ENCODE results near the gene RABL6. TPM values are rescaled to one million over a fixed set of nuclear protein-coding genes. Genes with fewer than 3 reads are reported as not detected.
"Not testable (repeated sequence)": the region's sequence is repeated elsewhere in the genome, so short reads cannot be mapped to it uniquely, and the experiment has no call there.

RABL6 gene
- polyA plus RNA-seq, 3 donors from 2014 or later, result 5.4 to 24.6 (median 11.0) TPM

DNA sequence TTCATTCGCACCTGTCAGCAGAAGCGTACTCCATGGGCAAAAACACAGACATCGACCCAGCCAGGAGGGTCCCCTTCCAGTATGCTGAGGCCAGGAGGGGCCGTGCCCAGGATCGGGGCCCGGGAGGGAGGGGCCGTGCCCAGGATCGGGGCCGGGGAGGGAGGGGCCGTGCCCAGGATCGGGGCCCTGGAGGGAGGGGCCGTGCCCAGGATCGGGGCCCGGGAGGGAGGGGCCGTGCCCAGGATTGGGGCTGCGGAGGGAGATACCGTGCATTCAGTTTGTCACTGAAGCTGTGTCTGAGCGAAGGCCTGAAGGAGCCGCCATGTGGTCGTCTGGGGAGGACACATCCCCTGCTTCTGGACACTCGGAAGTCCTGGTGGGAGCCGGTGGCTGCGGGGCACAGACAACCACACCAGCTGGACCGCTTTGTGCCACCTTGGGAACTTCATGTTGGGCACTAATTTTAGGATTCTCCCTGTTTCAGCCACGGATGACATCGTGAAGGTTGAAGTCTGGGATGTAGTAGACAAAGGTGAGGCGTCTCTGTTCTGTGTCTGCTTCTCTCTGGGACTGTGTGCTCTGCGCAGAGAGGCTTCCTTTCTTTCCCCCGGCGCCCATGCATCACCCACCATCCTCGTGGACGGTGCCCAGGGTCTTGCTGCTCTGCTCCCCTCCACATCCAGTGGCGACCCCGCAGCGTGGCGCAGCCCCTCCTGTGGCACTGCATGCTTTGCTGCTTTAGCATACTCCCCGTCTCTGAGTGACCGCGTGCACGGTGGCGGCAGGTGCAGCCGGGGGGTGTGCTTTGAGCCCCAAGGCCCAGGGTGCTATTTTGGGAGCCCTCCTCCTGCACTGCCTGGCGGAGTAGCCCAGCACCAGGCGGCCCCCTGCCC lies 17.8 kb downstream of the RABL6 start:
- DNase-seq, result no peak
- Mint-ChIP-seq H3K36me3 (peaks cover 0 to 4% (median 0%) of the 10 kb centered on the region in 3 donors), H3K4me1 (peaks cover 8 to 9% of the 10 kb centered on the region in 2 donors), H3K4me3 (no peak overlapping the region), H3K27me3 (ENCODE audit: low read depth in 3 of 3) (peaks cover 0 to 6% (median 2%) of the 10 kb centered on the region in 3 donors), H3K9me3 (no peaks in the 10 kb centered on the region), H3K27ac (no peak overlapping the region)

DNA sequence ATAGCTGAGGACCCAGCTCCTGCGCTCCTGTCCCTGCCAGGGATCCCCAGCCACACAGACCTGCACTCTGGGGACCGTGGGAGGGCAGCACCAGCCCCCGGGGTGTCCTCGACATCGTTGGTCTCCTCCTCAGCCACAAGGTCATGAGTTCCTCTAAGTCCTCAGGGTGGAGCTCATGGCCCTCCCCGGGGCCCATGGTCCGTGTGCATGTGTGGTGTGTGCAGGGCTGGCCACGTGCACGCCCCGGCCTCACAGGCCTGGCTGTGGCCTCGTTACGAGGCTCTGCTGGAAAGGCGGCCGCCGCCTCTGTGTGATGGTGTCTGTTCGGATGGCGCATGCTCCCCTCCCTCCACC lies 18.4 kb downstream of the RABL6 start:
- Mint-ChIP-seq H3K4me1 (peaks cover 1 to 2% of the 10 kb centered on the region in 2 donors), H3K9me3 (no peaks in the 10 kb centered on the region), H3K4me3 (no peak overlapping the region), H3K27ac (no peak overlapping the region), H3K27me3 (ENCODE audit: low read depth in 3 of 3) (peaks cover 0 to 2% (median under 1%) of the 10 kb centered on the region in 3 donors), H3K36me3 (no peaks in the 10 kb centered on the region)
- DNase-seq, result no peak

DNA sequence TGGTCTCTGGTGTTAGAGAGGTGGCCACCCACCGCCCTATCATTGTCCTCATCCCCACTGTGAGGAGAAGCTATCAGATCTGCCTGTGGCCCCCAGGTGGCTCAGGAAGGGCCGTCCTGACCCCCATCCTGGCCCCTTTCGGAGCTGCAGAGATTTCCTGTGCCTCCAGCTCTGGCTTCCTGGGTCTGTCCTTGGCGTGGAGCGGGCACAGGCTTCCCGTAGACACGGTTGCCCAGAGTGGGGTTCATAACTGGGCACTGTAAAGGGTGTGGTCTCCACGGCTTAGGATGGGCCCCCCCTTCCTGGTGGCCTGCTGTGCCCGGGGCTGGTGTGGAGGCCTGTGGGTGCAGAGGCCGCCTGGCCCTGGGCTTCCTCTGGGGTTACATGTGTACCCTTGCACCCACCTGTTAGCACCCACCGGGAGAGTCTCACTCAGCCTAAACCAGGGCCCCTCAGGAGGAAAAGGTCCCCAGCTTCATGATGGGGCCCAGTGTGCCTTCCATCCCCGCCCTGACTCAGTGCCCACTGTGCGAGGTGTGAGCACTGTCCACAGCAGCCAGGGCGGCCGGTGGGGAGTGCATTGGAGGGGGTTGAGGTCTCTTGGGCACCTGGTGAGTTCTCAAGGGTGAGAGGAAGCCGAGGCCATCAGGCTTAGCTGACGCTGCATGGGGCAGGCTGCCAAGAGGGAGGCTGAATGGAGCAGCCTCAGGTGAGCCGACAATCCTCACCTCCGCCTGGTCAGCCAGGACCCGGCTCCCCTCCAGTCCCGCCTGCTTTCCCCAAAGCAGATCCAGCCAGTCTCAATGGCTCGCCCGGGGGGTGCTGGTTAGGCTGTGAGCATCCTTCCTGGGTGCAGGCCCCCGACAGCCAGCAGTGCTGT lies 19.2 kb downstream of the RABL6 start:
- no peaks in the 10 kb centered on the region for H3K36me3 Mint-ChIP-seq
- no peaks in the 10 kb centered on the region for H3K9me3 Mint-ChIP-seq
- no peak for DNase-seq
- peaks cover 0 to 2% (median 0%) of the 10 kb centered on the region in 3 donors for H3K27me3 Mint-ChIP-seq (ENCODE audit: low read depth in 3 of 3)
- H3K27ac Mint-ChIP-seq, result no peak overlapping the region
- H3K4me1 Mint-ChIP-seq, result peaks cover 0 to 2% of the 10 kb centered on the region in 2 donors
- no peak overlapping the region for H3K4me3 Mint-ChIP-seq

DNA sequence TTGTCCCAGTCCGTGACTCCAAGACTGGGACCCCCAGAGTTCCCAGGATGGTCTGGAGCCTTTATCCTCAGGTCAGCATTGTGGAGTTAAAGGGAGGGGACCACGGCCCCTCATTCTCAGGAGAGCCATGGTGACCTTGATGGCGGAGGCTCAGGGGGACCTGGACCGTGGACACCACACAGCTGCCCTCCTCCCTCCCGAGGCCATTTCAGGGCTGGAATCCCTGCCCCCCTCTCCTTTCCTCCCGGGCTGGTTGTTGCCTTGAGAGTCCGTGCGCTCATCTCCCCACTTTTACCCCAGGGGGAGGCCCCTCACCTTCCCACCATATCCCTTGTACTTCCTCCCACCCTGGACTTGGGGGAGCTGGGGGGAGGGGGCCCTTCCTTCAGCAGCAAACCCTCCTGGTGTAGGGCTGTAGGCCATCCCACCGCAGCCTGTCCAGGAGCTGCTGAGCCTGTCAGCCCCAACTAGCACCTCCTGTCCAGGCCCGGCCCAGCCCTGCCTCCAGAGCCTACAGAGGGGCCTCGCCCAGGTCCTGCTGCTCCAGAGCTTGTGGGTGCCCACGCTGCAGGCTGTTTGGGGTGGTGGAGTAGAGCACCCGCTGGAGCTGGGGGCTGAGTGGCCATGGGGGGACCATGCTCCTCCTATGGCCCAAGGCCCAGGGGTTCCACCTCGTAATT lies 20.2 kb downstream of the RABL6 start:
- Mint-ChIP-seq H3K27ac (no peak overlapping the region), H3K27me3 (ENCODE audit: low read depth in 3 of 3) (peaks cover 0 to 2% (median 0%) of the 10 kb centered on the region in 3 donors), H3K36me3 (no peaks in the 10 kb centered on the region), H3K9me3 (no peaks in the 10 kb centered on the region), H3K4me1 (peaks cover 0 to 2% of the 10 kb centered on the region in 2 donors), H3K4me3 (no peak overlapping the region)
- no peak for DNase-seq

DNA sequence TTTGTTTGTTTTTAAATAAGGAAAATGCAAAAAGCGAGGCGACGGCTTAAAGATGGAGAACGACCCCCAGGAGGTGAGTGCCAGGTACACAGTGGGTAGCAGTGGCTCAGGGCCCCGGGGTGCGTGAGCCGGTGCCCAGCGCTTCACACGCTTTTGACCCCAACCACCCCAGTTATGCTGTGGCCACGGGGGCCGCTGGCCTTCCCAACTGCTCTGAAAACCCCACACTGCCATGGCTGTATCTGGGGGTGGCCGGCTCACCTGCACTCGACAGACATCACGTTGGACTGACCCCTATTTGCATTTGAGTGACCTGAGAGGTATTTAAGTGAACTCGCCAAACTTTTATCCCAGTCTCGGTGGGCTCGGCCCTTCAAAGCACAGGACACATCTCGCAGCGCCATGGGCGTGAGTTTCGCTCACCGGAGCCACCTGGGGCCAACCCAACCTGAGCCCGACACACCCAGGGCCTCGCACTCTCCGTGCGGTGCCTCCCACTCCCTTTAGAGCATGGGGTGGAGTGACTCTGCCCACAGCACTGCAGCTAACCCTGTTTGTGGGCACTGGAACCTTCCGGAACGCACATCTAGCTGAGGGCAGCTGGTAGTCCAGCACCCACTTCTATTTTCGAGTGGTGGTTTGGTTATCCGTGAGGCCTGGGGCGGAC lies 20.9 kb downstream of the RABL6 start:
- Mint-ChIP-seq H3K4me1 (no peaks in the 10 kb centered on the region), H3K36me3 (no peaks in the 10 kb centered on the region), H3K27me3 (ENCODE audit: low read depth in 3 of 3) (peaks cover 0 to 2% (median 0%) of the 10 kb centered on the region in 3 donors), H3K4me3 (no peak overlapping the region), H3K9me3 (no peaks in the 10 kb centered on the region), H3K27ac (no peak overlapping the region)
- no peak for DNase-seq

DNA sequence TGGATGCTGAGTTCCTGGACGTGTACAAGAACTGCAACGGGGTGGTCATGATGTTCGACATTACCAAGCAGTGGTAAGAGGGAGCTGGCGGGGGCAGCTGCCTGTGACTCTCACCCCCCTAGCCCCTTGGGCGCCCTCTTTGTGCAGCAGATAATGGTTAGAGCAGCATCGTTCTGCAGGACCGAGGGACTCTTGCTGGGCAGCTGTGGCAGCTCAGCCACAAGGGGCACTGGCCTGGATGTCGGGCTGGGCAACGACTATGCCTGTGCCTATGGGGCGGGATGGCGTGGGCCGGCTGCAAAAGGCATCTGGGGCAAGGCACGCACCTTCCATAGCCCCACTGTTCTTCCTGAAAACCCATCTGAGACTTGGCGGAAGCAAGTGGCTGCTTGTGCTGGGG lies 21.7 kb downstream of the RABL6 start:
- DNase-seq, result no peak
- no peaks in the 10 kb centered on the region for H3K4me1 Mint-ChIP-seq
- no peaks in the 10 kb centered on the region for H3K9me3 Mint-ChIP-seq
- H3K27me3 Mint-ChIP-seq (ENCODE audit: low read depth in 3 of 3), result peaks cover 0 to 2% (median 0%) of the 10 kb centered on the region in 3 donors
- H3K27ac Mint-ChIP-seq, result no peak overlapping the region
- no peak overlapping the region for H3K4me3 Mint-ChIP-seq
- no peaks in the 10 kb centered on the region for H3K36me3 Mint-ChIP-seq

DNA sequence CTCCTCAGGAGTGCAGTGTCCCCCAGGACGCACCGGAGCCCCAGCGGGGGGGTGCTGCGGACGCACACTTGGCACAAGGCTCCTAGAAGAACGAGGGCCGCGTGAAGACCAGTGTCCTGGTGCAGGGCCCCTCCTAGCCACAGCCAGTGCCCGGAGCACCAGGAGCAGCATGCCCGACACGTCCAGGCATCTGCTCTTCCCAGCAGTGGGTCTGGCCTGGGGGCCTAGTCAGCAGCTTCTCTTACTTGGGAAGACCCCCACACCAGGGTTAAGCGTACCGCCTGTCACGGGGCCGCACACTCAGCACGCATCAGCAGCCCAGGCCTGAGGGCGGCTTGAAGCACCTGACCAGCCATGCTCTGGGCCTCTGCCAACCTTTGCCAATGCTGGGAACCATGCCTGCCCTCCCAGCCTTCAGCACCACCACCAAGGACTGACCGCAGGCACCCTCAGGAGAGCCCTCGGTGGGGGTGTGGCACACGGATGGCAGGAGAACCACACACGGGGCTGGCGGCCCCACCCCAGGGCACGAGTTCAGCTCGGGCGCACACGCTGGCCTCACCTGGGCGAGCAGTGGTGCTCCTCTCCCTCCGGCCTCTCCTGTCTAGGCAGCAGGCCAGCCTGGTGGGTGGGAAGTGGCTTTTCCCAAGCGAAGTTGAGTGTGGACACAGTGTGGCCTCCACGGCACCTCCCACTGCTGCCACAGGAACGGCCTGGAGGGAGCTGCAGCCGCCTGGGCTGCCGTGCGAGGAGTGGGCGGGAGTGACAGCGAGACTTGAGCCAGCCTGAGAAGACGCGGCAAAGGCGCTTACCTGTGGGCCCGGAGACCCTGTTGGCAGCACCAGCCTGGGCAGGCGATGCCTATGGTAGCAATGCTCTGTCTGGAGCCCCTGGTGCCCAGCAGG lies 22.5 kb downstream of the RABL6 start:
- H3K4me1 Mint-ChIP-seq, result no peaks in the 10 kb centered on the region
- no peak overlapping the region for H3K27ac Mint-ChIP-seq
- no peaks in the 10 kb centered on the region for H3K9me3 Mint-ChIP-seq
- H3K4me3 Mint-ChIP-seq, result no peak overlapping the region
- H3K36me3 Mint-ChIP-seq, result no peaks in the 10 kb centered on the region
- DNase-seq, result no peak
- peaks cover 0 to 2% (median 0%) of the 10 kb centered on the region in 3 donors for H3K27me3 Mint-ChIP-seq (ENCODE audit: low read depth in 3 of 3)

DNA sequence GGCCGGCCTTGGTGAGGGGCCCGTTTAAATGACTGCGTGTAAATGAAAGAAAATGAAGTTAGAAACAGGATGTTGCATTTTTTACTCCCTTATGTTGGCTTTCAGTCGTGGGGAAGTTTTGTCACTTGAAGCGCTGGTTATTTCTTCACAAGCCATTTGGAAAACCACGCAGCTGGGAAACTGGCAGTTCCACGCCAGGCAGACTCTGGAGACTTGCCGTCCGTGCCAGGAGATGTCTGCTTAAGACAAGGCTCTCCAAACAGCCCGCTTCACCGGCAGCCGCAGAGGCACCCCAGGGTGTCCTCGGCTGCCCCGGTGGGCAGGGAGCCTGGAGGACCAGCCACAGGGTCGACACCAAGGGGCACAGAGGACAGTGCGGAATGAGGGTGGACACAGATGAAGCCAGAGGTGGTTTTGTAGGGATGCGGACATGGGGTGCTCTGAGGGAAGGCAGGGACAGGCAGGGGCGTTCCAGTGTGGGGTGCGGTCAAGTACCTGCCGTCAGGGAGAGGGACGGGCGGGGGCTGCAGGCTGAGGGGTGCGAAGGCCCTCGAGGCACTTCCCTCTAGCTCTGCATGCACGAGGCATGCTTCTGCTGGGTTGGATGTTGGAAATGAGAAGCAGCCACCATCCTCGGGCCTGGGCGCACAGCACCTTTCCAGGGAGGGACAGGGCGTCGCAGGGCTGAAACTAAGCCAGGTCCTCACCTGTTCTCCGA lies 23.4 kb downstream of the RABL6 start:
- H3K27ac Mint-ChIP-seq, result no peak overlapping the region
- H3K36me3 Mint-ChIP-seq, result no peaks in the 10 kb centered on the region
- DNase-seq, result no peak
- no peaks in the 10 kb centered on the region for H3K4me1 Mint-ChIP-seq
- H3K27me3 Mint-ChIP-seq (ENCODE audit: low read depth in 3 of 3), result peaks cover 0 to 1% (median 0%) of the 10 kb centered on the region in 3 donors
- H3K9me3 Mint-ChIP-seq, result no peaks in the 10 kb centered on the region
- H3K4me3 Mint-ChIP-seq, result no peak overlapping the region

DNA sequence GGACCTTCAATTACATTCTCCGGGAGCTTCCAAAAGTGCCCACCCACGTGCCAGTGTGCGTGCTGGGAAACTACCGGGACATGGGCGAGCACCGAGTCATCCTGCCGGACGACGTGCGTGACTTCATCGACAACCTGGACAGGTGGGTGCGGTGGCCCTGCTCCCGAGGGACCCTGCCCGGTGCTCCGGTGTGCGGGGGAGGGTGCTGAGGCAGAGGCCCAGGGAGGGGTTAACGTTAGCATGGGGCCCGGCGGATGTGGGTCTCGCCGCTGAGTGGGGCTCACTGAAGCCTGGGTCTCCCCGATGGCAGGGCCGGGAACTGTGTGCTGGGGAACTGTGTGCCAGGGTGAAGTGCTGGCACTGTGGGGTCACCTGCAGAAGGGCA lies 24.0 kb downstream of the RABL6 start:
- no peaks in the 10 kb centered on the region for H3K36me3 Mint-ChIP-seq
- no peak overlapping the region for H3K4me3 Mint-ChIP-seq
- H3K27me3 Mint-ChIP-seq (ENCODE audit: low read depth in 3 of 3), result no peaks in the 10 kb centered on the region
- no peak for DNase-seq
- H3K9me3 Mint-ChIP-seq, result no peaks in the 10 kb centered on the region
- H3K4me1 Mint-ChIP-seq, result no peaks in the 10 kb centered on the region
- H3K27ac Mint-ChIP-seq, result no peak overlapping the region

DNA sequence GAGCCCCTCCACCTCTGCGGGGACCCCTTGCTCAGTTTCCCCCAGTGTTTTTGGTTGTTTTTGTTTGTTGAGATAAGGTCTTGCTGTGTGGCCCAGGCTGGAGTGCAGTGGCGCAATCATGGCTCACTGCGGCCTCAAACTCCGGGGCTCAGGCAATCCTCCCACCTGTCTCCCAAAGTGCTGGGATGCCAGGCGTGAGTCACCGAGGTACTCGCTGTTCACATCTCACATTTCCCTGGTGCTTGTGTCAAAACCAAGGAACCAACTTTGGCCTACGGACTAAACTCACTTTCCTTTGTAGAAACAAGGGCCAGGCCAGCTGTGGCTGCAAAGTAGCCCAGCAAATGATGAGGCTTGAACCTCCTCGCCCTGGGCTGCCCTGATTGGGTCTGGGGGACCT lies 24.8 kb downstream of the RABL6 start:
- H3K27me3 Mint-ChIP-seq (ENCODE audit: low read depth in 3 of 3), result no peaks in the 10 kb centered on the region
- H3K4me3 Mint-ChIP-seq, result no peak overlapping the region
- DNase-seq, result no peak
- H3K9me3 Mint-ChIP-seq, result no peaks in the 10 kb centered on the region
- H3K4me1 Mint-ChIP-seq, result no peaks in the 10 kb centered on the region
- H3K36me3 Mint-ChIP-seq, result no peaks in the 10 kb centered on the region
- no peak overlapping the region for H3K27ac Mint-ChIP-seq

DNA sequence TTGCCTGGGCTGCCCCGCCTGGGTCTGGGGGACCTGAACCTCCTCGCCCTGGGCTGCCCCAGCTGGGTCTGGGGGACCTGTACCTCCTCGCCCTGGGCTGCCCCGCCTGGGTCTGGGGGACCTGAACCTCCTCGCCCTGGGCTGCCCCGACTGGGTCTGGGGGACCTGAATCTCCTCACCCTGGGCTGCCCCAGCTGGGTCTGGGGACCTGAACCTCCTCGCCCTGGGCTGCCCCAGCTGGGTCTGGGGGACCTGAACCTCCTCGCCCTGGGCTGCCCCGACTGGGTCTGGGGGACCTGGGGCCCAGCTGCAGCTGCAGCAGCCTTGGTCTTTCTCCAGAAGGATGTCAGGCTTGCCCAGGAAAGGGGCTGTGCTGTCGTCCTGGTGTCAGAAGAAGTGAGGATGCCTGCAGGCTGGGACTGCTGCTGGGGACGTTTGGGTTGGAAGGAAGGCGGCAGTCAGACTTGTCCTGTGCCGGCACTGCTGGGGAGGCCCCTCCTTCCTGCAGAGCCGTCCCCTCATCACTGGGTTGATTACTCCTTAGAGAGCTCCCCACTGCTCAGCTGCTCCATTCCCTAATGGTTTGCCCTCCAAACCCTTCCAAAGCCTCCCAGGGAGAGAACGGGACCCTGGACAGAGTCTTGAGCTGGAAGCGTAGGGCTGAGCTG lies 25.8 kb downstream of the RABL6 start:
- H3K9me3 Mint-ChIP-seq; H3K36me3 Mint-ChIP-seq; H3K27me3 Mint-ChIP-seq (ENCODE audit: low read depth in 3 of 3); DNase-seq; H3K4me3 Mint-ChIP-seq; H3K27ac Mint-ChIP-seq; H3K4me1 Mint-ChIP-seq: not testable (repeated sequence)
